Erythroblast (primary cell): Measurements from ENCODE around the gene SP140L.

Experiments used
- GATA1 ChIP-seq: IDR thresholded peaks from 2 replicates; pipeline ENCODE4 v1.6.1; 2011; ENCODE audit warnings: low read depth, mild to moderate bottlenecking, control low read depth, low read length, moderate library complexity
- POLR2A ChIP-seq: IDR thresholded peaks from 2 replicates; pipeline ENCODE4 v1.6.1; 2011; ENCODE audit warnings: mild to moderate bottlenecking, low read length

DNA sequence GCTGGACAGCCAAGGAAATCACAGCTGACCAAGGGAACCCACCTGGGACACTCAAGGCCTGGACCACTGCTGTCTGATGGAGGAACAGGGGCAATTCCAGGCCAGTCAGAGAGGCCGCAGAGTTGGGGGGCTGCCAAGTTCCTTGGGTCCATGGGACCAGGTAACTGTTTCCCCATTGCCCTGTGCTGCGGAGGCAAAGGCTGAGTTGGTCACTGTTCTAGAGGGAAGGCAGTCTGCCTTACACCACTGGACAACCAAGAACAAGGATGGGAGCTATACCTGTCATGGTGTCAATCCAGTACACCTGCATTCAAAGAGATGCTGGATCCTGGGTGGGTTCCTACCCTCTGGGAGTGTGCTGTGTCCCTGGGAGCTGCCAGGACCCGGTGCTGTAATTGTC lies 9.6 kb upstream of the SP140L start:
- TF ChIP-seq POLR2A (no peak), GATA1 (no peak)
